SJCRH30 (cell line): ENCODE measurements around the gene STAT5A. TPM values are rescaled to one million over a fixed set of nuclear protein-coding genes. Genes with fewer than 3 reads are reported as not detected.
"Not testable (repeated sequence)": the region's sequence is repeated elsewhere in the genome, so short reads cannot be mapped to it uniquely, and the experiment has no call there.

Experiments
- DNase-seq, 2 experiments: peaks; one replicate each; pipeline ENCODE4 v3.0.0-alpha.2; 2015 to 2020
- H3K27ac ChIP-seq: fragments of 250-450 bp; sonication (Bioruptor Pico); 2 replicates; pipeline ENCODE4 v1.5.1; 2020; ENCODE audit warnings: mild to moderate bottlenecking, moderate library complexity
- H3K27me3 ChIP-seq: fragments of 250-450 bp; sonication (Bioruptor Pico); 2 replicates; pipeline ENCODE4 v1.5.1; 2020; ENCODE audit warnings: mild to moderate bottlenecking, moderate library complexity
- H3K36me3 ChIP-seq: fragments of 250-450 bp; sonication (Bioruptor Pico); 2 replicates; pipeline ENCODE4 v1.5.1; 2020; ENCODE audit warnings: mild to moderate bottlenecking, moderate library complexity
- H3K4me1 ChIP-seq: fragments of 250-450 bp; sonication (Bioruptor Pico); 2 replicates; pipeline ENCODE4 v1.5.1; 2020; ENCODE audit warnings: mild to moderate bottlenecking, moderate library complexity
- H3K4me3 ChIP-seq: fragments of 250-450 bp; sonication (Bioruptor Pico); 2 replicates; pipeline ENCODE4 v1.5.1; 2020; ENCODE audit warnings: mild to moderate bottlenecking, moderate library complexity
- H3K9me3 ChIP-seq: fragments of 250-450 bp; sonication (Bioruptor Pico); replicated peaks from 2 replicates; pipeline ENCODE4 v1.5.1; 2020; ENCODE audit warnings: mild to moderate bottlenecking, moderate library complexity
- total RNA-seq: library from RNA; depleted of rRNA; stranded (reverse); fragments of >200 nt; shearing (Covaris generic); gene quantifications from 2 replicates; pipeline ENCODE4 v1.2.3, GENCODE V29; 2014

Gene STAT5A
- total RNA-seq, 1 experiment from 2014 or later, result 5.9 TPM

DNA sequence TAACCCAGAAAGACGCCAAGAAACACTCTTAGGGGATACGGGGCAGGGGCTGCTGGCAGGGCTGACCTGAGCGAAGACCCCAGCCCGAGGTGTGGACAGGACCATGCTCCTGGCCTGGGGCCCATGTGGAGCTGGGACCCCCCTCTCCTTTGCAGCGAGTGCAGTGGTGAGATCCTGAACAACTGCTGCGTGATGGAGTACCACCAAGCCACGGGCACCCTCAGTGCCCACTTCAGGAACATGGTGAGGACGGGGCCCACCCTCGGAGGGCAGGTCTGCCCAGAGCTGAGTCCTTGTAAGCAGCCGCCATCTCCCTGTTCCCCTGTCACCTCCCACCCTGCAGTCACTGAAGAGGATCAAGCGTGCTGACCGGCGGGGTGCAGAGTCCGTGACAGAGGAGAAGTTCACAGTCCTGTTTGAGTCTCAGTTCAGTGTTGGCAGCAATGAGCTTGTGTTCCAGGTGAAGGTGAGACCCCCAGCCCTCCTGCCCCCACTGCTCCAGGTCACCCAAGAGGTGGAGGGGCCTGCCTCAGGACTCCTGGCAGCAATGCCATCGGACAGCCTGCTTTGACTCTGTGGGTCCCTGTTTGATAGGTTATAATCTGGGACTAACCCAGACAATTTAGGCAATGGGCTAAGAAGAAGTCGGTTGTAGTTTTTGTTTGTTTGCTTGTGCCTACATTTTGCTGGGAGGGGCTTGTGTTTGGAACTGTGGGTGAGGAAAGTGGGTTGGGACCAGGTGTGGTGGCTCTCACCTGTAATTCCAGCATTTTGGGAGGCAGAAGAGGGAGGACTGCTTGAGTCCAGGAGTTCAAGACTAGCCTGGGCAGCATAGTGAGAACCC, 16.1 kb downstream of the STAT5A start:
- Histone ChIP-seq H3K36me3 (no peaks in the 10 kb centered on the region), H3K9me3 (no peaks in the 10 kb centered on the region), H3K4me3 (no peak overlapping the region), H3K4me1 (peaks cover 5% of the 10 kb centered on the region), H3K27ac (no peak overlapping the region), H3K27me3 (no peaks in the 10 kb centered on the region)
- DNase-seq, result no peak

DNA sequence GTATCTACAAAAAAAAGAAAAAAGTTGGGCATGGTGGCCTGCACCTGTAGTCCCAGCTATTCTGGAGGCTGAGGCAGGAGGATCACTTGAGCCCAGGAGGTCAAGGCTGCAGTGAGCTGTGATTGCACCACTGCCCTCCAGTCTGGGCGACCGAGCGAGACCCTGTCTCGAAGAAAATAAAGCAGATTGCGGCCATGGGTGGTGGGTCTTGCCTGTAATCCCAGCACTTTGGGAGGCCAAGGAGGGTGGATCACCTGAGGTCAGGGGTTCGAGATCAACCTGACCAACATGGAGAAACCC, 16.7 kb downstream of the STAT5A start:
- H3K9me3 ChIP-seq, H3K27me3 ChIP-seq, H3K27ac ChIP-seq, H3K4me1 ChIP-seq, H3K36me3 ChIP-seq, H3K4me3 ChIP-seq, DNase-seq: not testable (repeated sequence)

DNA sequence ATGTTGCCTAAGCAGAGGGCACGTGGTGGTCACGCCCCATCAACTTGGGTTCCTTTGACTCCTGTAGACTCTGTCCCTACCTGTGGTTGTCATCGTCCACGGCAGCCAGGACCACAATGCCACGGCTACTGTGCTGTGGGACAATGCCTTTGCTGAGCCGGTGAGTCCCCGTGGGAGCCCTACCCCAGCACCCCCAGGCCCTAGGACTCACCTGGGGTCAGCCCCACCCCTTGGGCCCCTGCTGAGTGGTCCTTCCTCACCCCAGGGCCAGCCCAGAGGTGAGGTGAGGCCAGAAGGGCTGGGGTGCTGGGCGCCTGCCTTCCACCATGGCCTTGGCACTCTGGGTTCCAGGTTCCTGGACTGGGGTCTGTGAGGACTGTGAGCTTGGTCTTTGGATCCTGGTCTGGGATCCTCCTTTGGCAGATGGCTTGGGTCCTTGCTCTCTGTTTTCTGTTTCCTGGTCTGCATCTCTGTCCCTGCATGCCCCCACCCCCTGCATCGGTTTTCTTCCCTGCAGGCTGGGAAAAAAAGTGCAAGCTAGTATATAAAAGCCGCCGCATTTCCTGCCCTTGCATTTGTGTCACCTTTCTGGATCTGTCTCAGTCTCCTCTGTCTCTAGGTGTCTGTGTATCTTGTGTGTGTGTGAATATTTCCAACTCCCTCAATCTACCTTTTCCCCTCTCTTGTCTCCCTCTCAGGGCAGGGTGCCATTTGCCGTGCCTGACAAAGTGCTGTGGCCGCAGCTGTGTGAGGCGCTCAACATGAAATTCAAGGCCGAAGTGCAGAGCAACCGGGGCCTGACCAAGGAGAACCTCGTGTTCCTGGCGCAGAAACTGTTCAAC, 17.5 kb downstream of the STAT5A start:
- Histone ChIP-seq H3K36me3 (peaks cover 2% of the 10 kb centered on the region; the same call in 1 of the 2 replicates), H3K27me3 (no peaks in the 10 kb centered on the region), H3K4me3 (no peak overlapping the region), H3K27ac (no peak overlapping the region), H3K9me3 (no peaks in the 10 kb centered on the region), H3K4me1 (no peaks in the 10 kb centered on the region; the same call in 1 of the 2 replicates)
- no peak for DNase-seq

DNA sequence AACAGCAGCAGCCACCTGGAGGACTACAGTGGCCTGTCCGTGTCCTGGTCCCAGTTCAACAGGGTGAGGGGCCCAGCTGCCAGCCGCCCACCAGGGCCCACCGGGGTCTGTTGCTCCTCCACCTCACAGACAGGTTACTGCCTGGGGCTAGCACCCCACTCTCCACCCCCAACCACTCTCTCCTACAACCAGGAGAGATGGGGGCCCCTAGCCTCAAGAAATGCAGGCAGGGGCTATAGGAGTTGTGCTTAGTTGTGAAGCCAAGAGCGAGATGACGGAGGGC, 18.0 kb downstream of the STAT5A start:
- no peak for DNase-seq
- Histone ChIP-seq H3K4me1 (peaks cover 5% of the 10 kb centered on the region), H3K27ac (no peak overlapping the region), H3K4me3 (no peak overlapping the region), H3K27me3 (no peaks in the 10 kb centered on the region), H3K9me3 (no peaks in the 10 kb centered on the region), H3K36me3 (peaks cover 5% of the 10 kb centered on the region; the same call in 1 of the 2 replicates)

DNA sequence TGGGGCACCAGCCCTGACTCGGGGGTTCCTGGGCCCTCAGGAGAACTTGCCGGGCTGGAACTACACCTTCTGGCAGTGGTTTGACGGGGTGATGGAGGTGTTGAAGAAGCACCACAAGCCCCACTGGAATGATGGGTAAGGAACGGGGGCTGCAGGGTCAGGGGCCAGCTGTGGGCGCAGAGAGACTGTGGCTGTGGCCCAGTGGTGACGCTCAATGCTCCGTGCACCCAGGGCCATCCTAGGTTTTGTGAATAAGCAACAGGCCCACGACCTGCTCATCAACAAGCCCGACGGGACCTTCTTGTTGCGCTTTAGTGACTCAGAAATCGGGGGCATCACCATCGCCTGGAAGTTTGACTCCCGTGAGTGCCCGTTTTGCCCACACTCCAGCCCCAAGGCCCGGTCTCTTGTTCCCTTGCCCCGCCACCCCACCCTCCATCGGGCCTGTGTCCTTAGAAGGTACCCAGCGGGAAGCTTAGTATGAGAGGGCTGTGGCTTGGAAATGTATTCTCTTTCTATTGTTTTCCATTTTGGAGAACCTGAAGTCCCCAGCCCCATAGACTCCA, 19.1 kb downstream of the STAT5A start:
- Histone ChIP-seq H3K27ac (no peak overlapping the region), H3K27me3 (no peaks in the 10 kb centered on the region), H3K36me3 (peaks cover 5% of the 10 kb centered on the region; the same call in 1 of the 2 replicates), H3K4me3 (no peak overlapping the region), H3K4me1 (peaks cover 12% of the 10 kb centered on the region), H3K9me3 (no peaks in the 10 kb centered on the region)
- no peak for DNase-seq

DNA sequence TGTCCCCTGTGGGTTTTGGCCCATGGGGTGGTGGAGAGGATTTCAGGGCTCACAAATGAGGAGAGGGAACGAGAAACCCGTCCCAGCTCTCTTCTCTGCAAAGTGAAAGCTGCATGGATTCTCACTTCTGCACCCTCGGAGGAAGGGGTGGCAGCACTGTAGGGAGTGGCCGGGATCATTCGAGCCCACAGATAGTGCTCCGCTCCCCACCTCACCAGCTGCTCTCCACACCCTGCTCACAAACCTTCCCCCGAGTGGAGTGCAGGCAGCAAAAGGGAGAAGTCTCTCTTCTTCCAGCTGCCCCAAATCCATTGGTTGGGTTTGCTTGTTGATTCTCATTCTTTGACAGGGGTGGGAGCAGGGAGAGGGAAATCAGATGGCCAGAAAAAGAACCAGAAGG, 20.1 kb downstream of the STAT5A start:
- H3K4me3 ChIP-seq, result no peak overlapping the region
- H3K27me3 ChIP-seq, result no peaks in the 10 kb centered on the region
- H3K36me3 ChIP-seq, result peaks cover 5% of the 10 kb centered on the region; the same call in 1 of the 2 replicates
- DNase-seq, result no peak
- H3K4me1 ChIP-seq, result peaks cover 12% of the 10 kb centered on the region
- H3K9me3 ChIP-seq, result no peaks in the 10 kb centered on the region
- H3K27ac ChIP-seq, result no peak overlapping the region

DNA sequence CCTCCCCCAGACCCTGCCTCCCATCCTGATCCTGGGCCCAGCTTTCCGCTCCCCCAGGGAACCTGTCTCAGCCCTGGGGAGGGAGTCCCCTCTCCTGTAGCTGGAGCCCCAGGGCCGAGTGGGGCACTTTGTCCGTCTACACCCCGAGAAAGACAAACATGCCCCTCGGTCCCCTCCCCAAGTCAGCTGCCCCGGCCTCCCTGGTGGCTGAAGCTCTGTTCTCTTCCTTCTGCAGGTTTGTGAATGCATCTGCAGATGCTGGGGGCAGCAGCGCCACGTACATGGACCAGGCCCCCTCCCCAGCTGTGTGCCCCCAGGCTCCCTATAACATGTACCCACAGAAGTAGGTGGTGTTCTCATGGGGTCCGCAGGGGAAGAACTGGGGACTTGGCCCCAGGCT, 20.8 kb downstream of the STAT5A start:
- no peaks in the 10 kb centered on the region for H3K27me3 ChIP-seq
- H3K4me3 ChIP-seq, result no peak overlapping the region
- H3K36me3 ChIP-seq, result peaks cover 7% of the 10 kb centered on the region; the same call in 1 of the 2 replicates
- H3K9me3 ChIP-seq, result no peaks in the 10 kb centered on the region
- DNase-seq, result no peak
- peaks cover 12% of the 10 kb centered on the region for H3K4me1 ChIP-seq
- no peak overlapping the region for H3K27ac ChIP-seq

DNA sequence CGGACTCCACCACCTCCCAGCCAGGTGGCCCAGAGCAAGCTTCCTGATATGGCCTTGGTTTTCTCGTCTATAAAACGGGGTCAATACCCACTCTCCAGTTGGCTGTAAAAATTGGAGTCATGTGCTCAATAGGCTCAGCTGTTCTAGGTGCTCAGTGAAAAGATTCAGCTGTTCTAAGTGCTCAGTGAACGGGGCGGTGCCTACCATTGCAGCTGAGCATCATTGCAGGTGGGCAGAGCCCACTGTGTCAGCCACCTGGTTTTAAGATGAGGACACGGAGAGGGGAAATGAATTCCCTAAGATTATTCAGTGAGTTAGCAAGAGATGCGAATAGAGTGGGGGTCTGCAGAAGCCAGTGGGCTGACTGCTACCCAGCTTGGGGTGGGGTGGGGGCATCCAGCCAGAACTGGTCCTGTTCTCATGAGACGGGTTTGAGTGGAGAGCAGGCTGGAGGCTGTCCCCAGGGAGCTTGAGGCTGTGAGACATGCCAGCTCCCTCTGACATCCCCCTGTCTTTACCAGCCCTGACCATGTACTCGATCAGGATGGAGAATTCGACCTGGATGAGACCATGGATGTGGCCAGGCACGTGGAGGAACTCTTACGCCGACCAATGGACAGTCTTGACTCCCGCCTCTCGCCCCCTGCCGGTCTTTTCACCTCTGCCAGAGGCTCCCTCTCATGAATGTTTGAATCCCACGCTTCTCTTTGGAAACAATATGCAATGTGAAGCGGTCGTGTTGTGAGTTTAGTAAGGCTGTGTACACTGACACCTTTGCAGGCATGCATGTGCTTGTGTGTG, 21.9 kb downstream of the STAT5A start:
- H3K9me3 ChIP-seq, result no peaks in the 10 kb centered on the region
- H3K4me3 ChIP-seq, result no peak overlapping the region
- H3K36me3 ChIP-seq, result peaks cover 11% of the 10 kb centered on the region; the same call in 1 of the 2 replicates
- no peak overlapping the region for H3K27ac ChIP-seq
- H3K4me1 ChIP-seq, result peaks cover 12% of the 10 kb centered on the region
- H3K27me3 ChIP-seq, result no peaks in the 10 kb centered on the region
- DNase-seq, result no peak

DNA sequence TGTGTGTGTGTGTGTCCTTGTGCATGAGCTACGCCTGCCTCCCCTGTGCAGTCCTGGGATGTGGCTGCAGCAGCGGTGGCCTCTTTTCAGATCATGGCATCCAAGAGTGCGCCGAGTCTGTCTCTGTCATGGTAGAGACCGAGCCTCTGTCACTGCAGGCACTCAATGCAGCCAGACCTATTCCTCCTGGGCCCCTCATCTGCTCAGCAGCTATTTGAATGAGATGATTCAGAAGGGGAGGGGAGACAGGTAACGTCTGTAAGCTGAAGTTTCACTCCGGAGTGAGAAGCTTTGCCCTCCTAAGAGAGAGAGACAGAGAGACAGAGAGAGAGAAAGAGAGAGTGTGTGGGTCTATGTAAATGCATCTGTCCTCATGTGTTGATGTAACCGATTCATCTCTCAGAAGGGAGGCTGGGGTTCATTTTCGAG, 22.5 kb downstream of the STAT5A start:
- Histone ChIP-seq H3K36me3 (peaks cover 14% of the 10 kb centered on the region; the same call in 1 of the 2 replicates), H3K9me3 (no peaks in the 10 kb centered on the region), H3K27ac (no peak overlapping the region), H3K4me3 (no peak overlapping the region), H3K27me3 (no peaks in the 10 kb centered on the region), H3K4me1 (peaks cover 12% of the 10 kb centered on the region)
- no peak for DNase-seq

DNA sequence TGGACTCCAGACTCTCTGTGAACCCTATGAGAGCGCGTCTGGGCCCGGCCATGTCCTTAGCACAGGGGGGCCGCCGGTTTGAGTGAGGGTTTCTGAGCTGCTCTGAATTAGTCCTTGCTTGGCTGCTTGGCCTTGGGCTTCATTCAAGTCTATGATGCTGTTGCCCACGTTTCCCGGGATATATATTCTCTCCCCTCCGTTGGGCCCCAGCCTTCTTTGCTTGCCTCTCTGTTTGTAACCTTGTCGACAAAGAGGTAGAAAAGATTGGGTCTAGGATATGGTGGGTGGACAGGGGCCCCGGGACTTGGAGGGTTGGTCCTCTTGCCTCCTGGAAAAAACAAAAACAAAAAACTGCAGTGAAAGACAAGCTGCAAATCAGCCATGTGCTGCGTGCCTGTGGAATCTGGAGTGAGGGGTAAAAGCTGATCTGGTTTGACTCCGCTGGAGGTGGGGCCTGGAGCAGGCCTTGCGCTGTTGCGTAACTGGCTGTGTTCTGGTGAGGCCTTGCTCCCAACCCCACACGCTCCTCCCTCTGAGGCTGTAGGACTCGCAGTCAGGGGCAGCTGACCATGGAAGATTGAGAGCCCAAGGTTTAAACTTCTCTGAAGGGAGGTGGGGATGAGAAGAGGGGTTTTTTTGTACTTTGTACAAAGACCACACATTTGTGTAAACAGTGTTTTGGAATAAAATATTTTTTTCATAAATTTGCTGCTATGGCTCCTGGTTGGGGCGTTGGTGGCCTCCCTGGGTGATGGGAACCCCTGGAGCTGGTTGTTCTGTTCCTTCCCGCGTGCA, 23.1 kb downstream of the STAT5A start:
- H3K4me3 ChIP-seq, result peak overlapping the region; percentile 12
- peak; percentile 72 to 76 for DNase-seq
- no peaks in the 10 kb centered on the region for H3K9me3 ChIP-seq
- peak overlapping the region; percentile 51 for H3K27ac ChIP-seq
- peaks cover 12% of the 10 kb centered on the region for H3K4me1 ChIP-seq
- no peaks in the 10 kb centered on the region for H3K27me3 ChIP-seq
- H3K36me3 ChIP-seq, result peaks cover 16% of the 10 kb centered on the region; the same call in 1 of the 2 replicates

DNA sequence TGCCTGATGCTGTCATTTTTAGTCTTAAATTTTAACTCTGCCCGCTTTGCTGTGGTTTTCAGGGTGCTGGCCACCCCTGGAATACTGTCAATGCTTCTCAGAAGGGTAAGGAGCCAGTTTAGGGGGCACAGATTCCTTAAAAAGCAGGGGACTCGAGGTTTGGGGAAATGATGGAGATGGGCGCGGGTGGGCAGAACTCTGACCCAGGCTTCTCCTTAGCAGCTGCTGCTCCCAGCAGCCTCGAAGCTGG, 23.7 kb downstream of the STAT5A start:
- Histone ChIP-seq H3K4me3 (peak overlapping the region; percentile 12), H3K9me3 (no peaks in the 10 kb centered on the region), H3K36me3 (peaks cover 16% of the 10 kb centered on the region; the same call in 1 of the 2 replicates), H3K27me3 (no peaks in the 10 kb centered on the region), H3K27ac (peak overlapping the region; percentile 51), H3K4me1 (peaks cover 12% of the 10 kb centered on the region)
- no peak for DNase-seq

DNA sequence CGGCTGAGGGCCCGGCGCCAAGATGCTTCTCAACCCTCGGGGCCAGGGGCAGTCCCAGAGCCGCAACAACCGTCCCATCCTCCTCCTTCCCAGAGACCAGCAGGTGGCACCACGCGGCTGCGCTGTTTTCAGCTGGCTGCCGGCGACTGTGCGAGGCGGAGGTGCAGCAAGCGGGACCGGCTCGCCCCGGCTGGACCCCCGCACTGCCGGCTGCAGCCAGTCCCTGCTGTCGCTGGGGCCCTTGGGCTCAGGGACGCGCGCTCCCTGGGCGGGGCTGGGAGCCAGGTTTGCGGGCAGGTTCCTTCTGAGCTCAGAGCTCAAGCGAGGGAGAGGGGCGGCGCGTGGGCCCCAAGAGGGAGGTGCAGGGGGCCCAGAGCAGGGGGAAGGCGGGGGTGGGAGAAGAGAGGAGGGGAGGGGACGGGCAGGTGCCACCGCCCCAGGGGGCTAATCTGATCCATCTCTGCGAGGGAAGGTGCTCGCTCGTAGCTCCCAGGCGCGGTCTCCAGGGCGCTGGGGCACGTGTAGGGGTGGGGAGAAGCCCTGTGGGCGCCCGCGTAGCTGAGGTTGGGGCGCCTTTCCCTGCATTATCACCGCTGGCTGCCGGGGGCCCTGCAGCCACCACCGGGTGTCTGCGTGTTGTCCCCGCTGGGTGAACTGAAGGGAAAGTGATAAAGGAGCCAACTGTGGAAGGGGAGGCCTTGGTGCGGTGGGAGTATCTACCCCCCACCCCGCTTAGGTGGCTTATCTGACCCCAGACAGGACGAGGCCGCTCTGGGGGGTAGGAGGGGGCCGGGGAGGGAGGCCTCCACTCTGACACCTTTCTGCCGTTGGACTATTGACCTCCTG, 24.2 kb downstream of the STAT5A start:
- Histone ChIP-seq H3K9me3 (no peaks in the 10 kb centered on the region), H3K36me3 (peaks cover 16% of the 10 kb centered on the region; the same call in 1 of the 2 replicates), H3K27ac (peak overlapping the region; percentile 51), H3K4me1 (peaks cover 12% of the 10 kb centered on the region), H3K27me3 (no peaks in the 10 kb centered on the region), H3K4me3 (peak overlapping the region; percentile 15; the same call in 1 of the 2 replicates)
- peak; percentile 93 to 96 for DNase-seq

DNA sequence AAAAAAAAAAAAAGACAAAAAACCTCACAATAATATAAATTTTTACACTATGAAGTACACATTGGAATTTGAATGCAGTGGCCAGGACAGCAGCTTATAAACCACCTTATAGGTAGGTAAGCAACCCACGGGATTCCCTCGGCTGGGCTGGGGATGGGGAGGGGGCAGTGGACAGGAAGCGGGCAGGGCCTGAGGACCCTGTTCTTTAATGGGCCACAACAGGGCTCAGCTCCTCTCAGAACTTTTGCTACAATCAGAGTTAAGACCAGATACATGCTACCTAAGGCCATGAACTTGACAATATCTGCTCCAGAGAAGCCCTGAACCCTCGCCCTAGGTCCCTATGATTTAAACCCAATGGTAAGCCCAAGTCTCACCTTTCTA, 25.1 kb downstream of the STAT5A start:
- H3K27ac ChIP-seq, result no peak overlapping the region

More for the DNA sequence above, 25.1 kb downstream of the STAT5A start:
- no peak overlapping the region for H3K4me3 ChIP-seq
- H3K4me1 ChIP-seq, result peaks cover 12% of the 10 kb centered on the region
- peaks cover 17% of the 10 kb centered on the region; the same call in 1 of the 2 replicates for H3K36me3 ChIP-seq
- DNase-seq, result no peak
- H3K27me3 ChIP-seq, result no peaks in the 10 kb centered on the region
- H3K9me3 ChIP-seq, result no peaks in the 10 kb centered on the region
